DMS153 treated with DMSO at 0.1 percent for 48 hours (cell line): ENCODE data around the gene BAHCC1.
A peak's percentile ranks its signal among the peaks of the same experiment; 100 is the strongest.
"Not testable (repeated sequence)": the region's sequence is repeated elsewhere in the genome, so short reads cannot be mapped to it uniquely, and the experiment has no call there.

Experiments used
- DNase-seq: peaks from one replicate; lab custom pipeline; 2025; ENCODE audit not compliant: unreplicated experiment; lab: John Stamatoyannopoulos, UW

Gene BAHCC1

GRCh38 chr17:81394921-81395599 lies at the start of gene BAHCC1:
BAHCC1 (plus strand) TSS chr17:81395457; CDS start chr17:81399740, 4,283 bp downstream.
- peak; percentile 99 for DNase-seq

GRCh38 chr17:81346090-81346907 lies 49.0 kb upstream of the BAHCC1 start:
- peak; percentile 92 for DNase-seq

- no peak for DNase-seq
Observed at GRCh38 chr17:81346908-81347349, 48.3 kb upstream of the BAHCC1 start.

- no peak for DNase-seq
Observed at GRCh38 chr17:81347437-81347836, 47.8 kb upstream of the BAHCC1 start.

- peak; percentile 84 for DNase-seq
Observed at GRCh38 chr17:81348097-81349055, 46.9 kb upstream of the BAHCC1 start.

- no peak for DNase-seq
Observed at GRCh38 chr17:81349397-81350319, 45.6 kb upstream of the BAHCC1 start.

- no peak for DNase-seq
Observed at GRCh38 chr17:81350320-81350890, 44.9 kb upstream of the BAHCC1 start.

- DNase-seq = not testable (repeated sequence)
Observed at GRCh38 chr17:81351329-81352052, 43.8 kb upstream of the BAHCC1 start.

GRCh38 chr17:81352056-81352455 lies 43.2 kb upstream of the BAHCC1 start:
- not testable (repeated sequence) for DNase-seq

- DNase-seq = no peak
Observed at GRCh38 chr17:81354252-81354953, 40.9 kb upstream of the BAHCC1 start.

GRCh38 chr17:81354954-81355347 lies 40.3 kb upstream of the BAHCC1 start:
- no peak for DNase-seq

GRCh38 chr17:81359218-81359617 lies 36.0 kb upstream of the BAHCC1 start:
- DNase-seq = no peak

- not testable (repeated sequence) for DNase-seq
Observed at GRCh38 chr17:81362001-81362400, 33.3 kb upstream of the BAHCC1 start.

GRCh38 chr17:81364278-81365147 lies 30.7 kb upstream of the BAHCC1 start:
- DNase-seq = no peak

- DNase-seq = peak; percentile 19
Observed at GRCh38 chr17:81365148-81365600, 30.1 kb upstream of the BAHCC1 start.

- DNase-seq = peak; percentile 55
Observed at GRCh38 chr17:81365601-81366585, 29.4 kb upstream of the BAHCC1 start.
